Panc1 (cell line): Measurements from ENCODE around the gene RPL41. TPM values are rescaled to one million over a fixed set of nuclear protein-coding genes. Genes with fewer than 3 reads are reported as not detected.

Source experiments
- ATAC-seq: fragments of 200-7000 bp; cut with Tn5 transposase; 2 replicates; pipeline ENCODE4 v1.9.1; 2020; ENCODE audit warnings: mild to moderate bottlenecking, moderate library complexity
- BruUV-seq: library from RNA; stranded (reverse); fragments of 400-500 nt; replicated peaks from 2 replicates; lab custom pipeline; 2021; lab: Mats Ljungman, UMichigan
- CTCF ChIA-PET: fragments of 300-600 bp; sonication (Branson Sonifier 250); formaldehyde crosslinking; loops from one replicate; lab custom pipeline; 2022; ENCODE audit warnings: antibody characterized with exemption; lab: Charles Lee
- POLR2A ChIA-PET: fragments of 300-600 bp; sonication (Branson Sonifier 250); formaldehyde crosslinking; loops from one replicate; lab custom pipeline; 2022; ENCODE audit warnings: antibody characterized with exemption; lab: Charles Lee
- DNase-seq: peaks from one replicate; pipeline ENCODE4 v3.0.0-alpha.2; 2010; ENCODE audit warnings: low read depth, low spot score
- H3K27ac ChIP-seq: 2 replicates; pipeline ENCODE4 v1.5.1; 2011; ENCODE audit warnings: mild to moderate bottlenecking, low read length, inconsistent platforms
- H3K27me3 ChIP-seq: fragments of 200-500 bp; sonication (Bioruptor generic); 2 replicates; pipeline ENCODE4 v1.6.0; 2014; ENCODE audit warnings: low read length, inconsistent platforms; ENCODE audit not compliant: control insufficient read depth, insufficient read depth
- H3K36me3 ChIP-seq: fragments of 200-500 bp; sonication (Bioruptor generic); 2 replicates; pipeline ENCODE4 v1.5.1; 2014; ENCODE audit warnings: inconsistent platforms, mild to moderate bottlenecking, low read length, moderate library complexity; ENCODE audit not compliant: control insufficient read depth, insufficient read depth
- H3K4me1 ChIP-seq: 2 replicates; pipeline ENCODE4 v1.5.1; 2011; ENCODE audit warnings: inconsistent platforms, mild to moderate bottlenecking, low read length, moderate library complexity; ENCODE audit not compliant: control insufficient read depth, insufficient read depth
- H3K4me3 ChIP-seq, 2 experiments: 2 replicates each; pipeline ENCODE4 v1.5.1; 2011 to 2012; ENCODE audit warnings: low read depth in 2 of 2, low read length in 2 of 2, mild to moderate bottlenecking in 2 of 2, inconsistent platforms in 1 of 2, moderate library complexity in 1 of 2
- H3K9me3 ChIP-seq: fragments of 200-500 bp; sonication (Bioruptor generic); 2 replicates; pipeline ENCODE4 v1.5.1; 2014; ENCODE audit warnings: low read depth, mild to moderate bottlenecking, inconsistent platforms, low read length, moderate library complexity; ENCODE audit not compliant: control insufficient read depth, insufficient read depth
- POLR2AphosphoS5 ChIP-seq: IDR thresholded peaks from 2 replicates; pipeline ENCODE4 v1.6.1; 2012; ENCODE audit warnings: mild to moderate bottlenecking, low read depth, low read length, moderate library complexity
- SIN3A ChIP-seq: IDR thresholded peaks from 2 replicates; pipeline ENCODE4 v1.6.1; 2012; ENCODE audit warnings: low read depth, mild to moderate bottlenecking, low read length, moderate library complexity, borderline replicate concordance; ENCODE audit not compliant: insufficient read depth
- TCF7L2 ChIP-seq: IDR thresholded peaks from 2 replicates; pipeline ENCODE4 v1.6.1; 2011; ENCODE audit warnings: mild to moderate bottlenecking, low read depth, low read length, inconsistent platforms
- in situ Hi-C: cut with HindIII; loops from 2 replicates; pipeline ENCODE4 v1.10.0; 2016; ENCODE audit warnings: low sequenced_read_pairs, low pct_unique_long_range_greater_than_20kb
- intact Hi-C: fragments of 100-400 bp; cut with micrococcal nuclease; formaldehyde crosslinking; loops from one replicate; pipeline ENCODE4 v1.10.0; 2022; ENCODE audit not compliant: unreplicated experiment
- total RNA-seq: library from RNA; stranded (reverse); gene quantifications from one replicate; pipeline ENCODE4 v1.2.1, GENCODE V29; 2021; ENCODE audit not compliant: unreplicated experiment
- TF ChIP-seq, protein P1 (sequence below), 2 experiments: IDR thresholded peaks; 2 replicates each; pipeline ENCODE4 v1.6.1; 2011 to 2012; ENCODE audit warnings: low read depth in 2 of 2, control low read depth in 1 of 2, low read length in 1 of 2, mild to moderate bottlenecking in 1 of 2, moderate library complexity in 1 of 2; ENCODE audit not compliant: insufficient read depth in 1 of 2
- TF ChIP-seq, protein P2 (sequence below): fragments of 450-650 bp; IDR thresholded peaks from 2 replicates; pipeline ENCODE4 v1.5.1; 2017; ENCODE audit warnings: mild to moderate bottlenecking

Gene RPL41
- total RNA-seq, 1 experiment from 2014 or later = 2,264 TPM

DNA sequence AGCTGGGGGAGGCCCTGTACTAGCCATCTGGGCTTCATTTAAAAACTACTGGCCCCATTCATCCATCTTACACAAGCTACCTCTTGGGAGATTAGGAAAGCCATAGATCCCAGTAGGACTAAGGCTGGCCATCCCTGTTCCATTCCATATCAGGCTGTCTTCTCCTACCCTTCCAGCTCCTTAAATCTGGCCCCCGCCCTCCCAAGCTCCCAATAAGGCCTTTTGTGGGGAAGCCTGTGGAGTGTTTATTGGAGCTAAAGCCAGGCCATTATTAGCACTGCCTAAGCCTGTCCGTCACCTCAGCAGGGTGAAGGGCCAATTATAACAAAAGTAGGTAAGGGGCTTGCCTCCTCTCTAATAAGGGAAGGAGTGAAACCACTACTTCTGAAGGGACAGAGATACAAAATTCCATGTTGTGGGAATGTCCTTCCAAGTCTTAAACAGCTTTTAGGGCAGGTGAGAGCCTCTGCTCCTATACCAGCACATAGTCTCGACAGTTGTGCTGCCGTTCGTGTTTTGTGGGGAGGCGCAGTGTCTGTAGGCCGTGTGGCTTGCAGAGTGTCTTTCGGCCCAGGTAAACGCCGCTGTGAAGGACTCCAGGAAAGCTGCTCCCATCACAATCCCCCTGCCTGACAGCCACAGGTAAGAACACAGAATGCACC is 45.4 kb downstream of the RPL41 start:
- ATAC-seq (no peak), DNase-seq (no peak)
- intact Hi-C loops (no loop called here), in situ Hi-C loops (no loop called here)
- Histone ChIP-seq H3K4me1 (peaks cover 20% of the 10 kb centered on the region), H3K36me3 (peaks cover 2% of the 10 kb centered on the region; the same call in 1 of the 2 replicates), H3K4me3 (no peak overlapping the region), H3K27me3 (no peaks in the 10 kb centered on the region), H3K9me3 (no peaks in the 10 kb centered on the region), H3K27ac (peak overlapping the region; percentile 35; the same call in 1 of the 2 replicates)
- no peak for TF ChIP-seq TCF7L2
- TF ChIP-seq, protein P1, sequence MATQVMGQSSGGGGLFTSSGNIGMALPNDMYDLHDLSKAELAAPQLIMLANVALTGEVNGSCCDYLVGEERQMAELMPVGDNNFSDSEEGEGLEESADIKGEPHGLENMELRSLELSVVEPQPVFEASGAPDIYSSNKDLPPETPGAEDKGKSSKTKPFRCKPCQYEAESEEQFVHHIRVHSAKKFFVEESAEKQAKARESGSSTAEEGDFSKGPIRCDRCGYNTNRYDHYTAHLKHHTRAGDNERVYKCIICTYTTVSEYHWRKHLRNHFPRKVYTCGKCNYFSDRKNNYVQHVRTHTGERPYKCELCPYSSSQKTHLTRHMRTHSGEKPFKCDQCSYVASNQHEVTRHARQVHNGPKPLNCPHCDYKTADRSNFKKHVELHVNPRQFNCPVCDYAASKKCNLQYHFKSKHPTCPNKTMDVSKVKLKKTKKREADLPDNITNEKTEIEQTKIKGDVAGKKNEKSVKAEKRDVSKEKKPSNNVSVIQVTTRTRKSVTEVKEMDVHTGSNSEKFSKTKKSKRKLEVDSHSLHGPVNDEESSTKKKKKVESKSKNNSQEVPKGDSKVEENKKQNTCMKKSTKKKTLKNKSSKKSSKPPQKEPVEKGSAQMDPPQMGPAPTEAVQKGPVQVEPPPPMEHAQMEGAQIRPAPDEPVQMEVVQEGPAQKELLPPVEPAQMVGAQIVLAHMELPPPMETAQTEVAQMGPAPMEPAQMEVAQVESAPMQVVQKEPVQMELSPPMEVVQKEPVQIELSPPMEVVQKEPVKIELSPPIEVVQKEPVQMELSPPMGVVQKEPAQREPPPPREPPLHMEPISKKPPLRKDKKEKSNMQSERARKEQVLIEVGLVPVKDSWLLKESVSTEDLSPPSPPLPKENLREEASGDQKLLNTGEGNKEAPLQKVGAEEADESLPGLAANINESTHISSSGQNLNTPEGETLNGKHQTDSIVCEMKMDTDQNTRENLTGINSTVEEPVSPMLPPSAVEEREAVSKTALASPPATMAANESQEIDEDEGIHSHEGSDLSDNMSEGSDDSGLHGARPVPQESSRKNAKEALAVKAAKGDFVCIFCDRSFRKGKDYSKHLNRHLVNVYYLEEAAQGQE (IDR thresholded peaks at IDR 0.05; ENCODE audit: insufficient read depth in 1 of 2, low read depth in 2 of 2, low read length in 1 of 2) = no peak
- TF ChIP-seq SIN3A = no peak
- TF ChIP-seq POLR2AphosphoS5 = no peak
- TF ChIP-seq, protein P2, sequence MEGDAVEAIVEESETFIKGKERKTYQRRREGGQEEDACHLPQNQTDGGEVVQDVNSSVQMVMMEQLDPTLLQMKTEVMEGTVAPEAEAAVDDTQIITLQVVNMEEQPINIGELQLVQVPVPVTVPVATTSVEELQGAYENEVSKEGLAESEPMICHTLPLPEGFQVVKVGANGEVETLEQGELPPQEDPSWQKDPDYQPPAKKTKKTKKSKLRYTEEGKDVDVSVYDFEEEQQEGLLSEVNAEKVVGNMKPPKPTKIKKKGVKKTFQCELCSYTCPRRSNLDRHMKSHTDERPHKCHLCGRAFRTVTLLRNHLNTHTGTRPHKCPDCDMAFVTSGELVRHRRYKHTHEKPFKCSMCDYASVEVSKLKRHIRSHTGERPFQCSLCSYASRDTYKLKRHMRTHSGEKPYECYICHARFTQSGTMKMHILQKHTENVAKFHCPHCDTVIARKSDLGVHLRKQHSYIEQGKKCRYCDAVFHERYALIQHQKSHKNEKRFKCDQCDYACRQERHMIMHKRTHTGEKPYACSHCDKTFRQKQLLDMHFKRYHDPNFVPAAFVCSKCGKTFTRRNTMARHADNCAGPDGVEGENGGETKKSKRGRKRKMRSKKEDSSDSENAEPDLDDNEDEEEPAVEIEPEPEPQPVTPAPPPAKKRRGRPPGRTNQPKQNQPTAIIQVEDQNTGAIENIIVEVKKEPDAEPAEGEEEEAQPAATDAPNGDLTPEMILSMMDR = no peak
- ChIA-PET CTCF (interaction anchor here (0.5 to 1.3 kb wide), 2 partner anchors 44 to 71 kb away, joined by 3 to 5 read pairs; partner anchors contain the start of gene ZC3H10), POLR2A (interaction anchor here (0.6 to 0.7 kb wide), 2 partner anchors 12 to 19 kb away, joined by 6 to 21 read pairs; no protein-coding TSS in a partner anchor)
- no TSS peak for BruUV-seq

DNA sequence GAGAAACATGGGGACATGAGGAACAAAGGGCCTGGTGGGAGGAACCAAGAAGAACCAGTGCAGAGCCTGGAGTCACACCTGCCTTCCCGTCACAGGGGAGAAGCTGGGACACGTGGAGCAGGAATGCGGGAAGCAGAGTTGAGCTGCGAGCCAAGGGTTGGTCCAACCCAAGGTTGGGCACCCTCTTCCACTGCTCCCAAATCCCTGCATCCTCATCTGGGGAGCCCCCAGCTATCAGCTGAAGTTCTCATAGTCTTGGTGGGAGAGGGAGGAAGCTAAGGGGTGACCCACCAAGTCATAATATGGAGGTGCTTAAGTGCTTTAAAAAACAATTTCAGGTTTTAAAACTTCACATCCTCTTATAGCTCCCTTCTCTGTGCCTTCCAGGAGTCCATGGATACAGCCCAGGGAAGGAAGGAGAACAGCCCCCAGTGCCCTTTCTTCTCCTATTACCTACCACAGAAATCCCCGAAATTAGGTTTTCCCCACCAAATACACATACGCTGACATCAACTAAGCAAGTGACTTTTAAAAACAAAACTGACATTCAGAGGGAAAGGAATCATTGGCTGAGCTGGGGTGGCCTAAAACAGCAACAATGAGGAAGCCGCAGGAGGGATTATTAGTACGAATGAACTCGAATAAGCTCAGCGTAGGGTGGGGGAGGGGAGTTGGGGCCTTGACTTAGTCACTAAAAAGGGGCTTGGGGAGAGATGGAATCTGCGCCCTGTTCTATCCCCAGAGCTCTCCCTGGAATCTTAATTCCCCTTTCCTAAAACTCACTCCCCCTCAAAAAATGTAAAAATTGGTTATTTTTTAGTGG is 46.2 kb downstream of the RPL41 start:
- CTCF ChIA-PET = interaction anchor here (0.6 to 0.8 kb wide), 3 partner anchors 26 to 44 kb away, joined by 3 to 8 read pairs (median 5); partner anchors contain the start of genes SMARCC2 and ZC3H10
- BruUV-seq = TSS peak; percentile 95
- Histone ChIP-seq H3K4me3 (no peak overlapping the region), H3K9me3 (no peaks in the 10 kb centered on the region), H3K27ac (no peak overlapping the region; the same call in 1 of the 2 replicates), H3K27me3 (no peaks in the 10 kb centered on the region), H3K4me1 (peaks cover 15% of the 10 kb centered on the region), H3K36me3 (peaks cover 2% of the 10 kb centered on the region; the same call in 1 of the 2 replicates)
- POLR2A ChIA-PET = interaction anchor here (0.7 kb wide), 4 partner anchors 14 to 40 kb away, joined by 4 to 8 read pairs (median 6); no protein-coding TSS in a partner anchor
- in situ Hi-C loops (no loop called here), intact Hi-C loops (no loop called here)
- DNase-seq = no peak
- TF ChIP-seq, protein P2 = no peak
- TF ChIP-seq POLR2AphosphoS5 = no peak; the same call in 1 of the 2 replicates
- no peak for TF ChIP-seq SIN3A
- TF ChIP-seq TCF7L2 = no peak
- TF ChIP-seq, protein P1 (IDR thresholded peaks at IDR 0.05; ENCODE audit: insufficient read depth in 1 of 2, low read depth in 2 of 2, low read length in 1 of 2) = no peak
- no peak for ATAC-seq
